Midbrain (tissue), 1 donor: ENCODE results near the gene BCLAF1.
A peak's percentile ranks its signal among the peaks of the same experiment; 100 is the strongest.

Experiments used
- DNase-seq: peaks from one replicate; lab custom pipeline; 2025; lab: John Stamatoyannopoulos, UW

The BCLAF1 gene, protein sequence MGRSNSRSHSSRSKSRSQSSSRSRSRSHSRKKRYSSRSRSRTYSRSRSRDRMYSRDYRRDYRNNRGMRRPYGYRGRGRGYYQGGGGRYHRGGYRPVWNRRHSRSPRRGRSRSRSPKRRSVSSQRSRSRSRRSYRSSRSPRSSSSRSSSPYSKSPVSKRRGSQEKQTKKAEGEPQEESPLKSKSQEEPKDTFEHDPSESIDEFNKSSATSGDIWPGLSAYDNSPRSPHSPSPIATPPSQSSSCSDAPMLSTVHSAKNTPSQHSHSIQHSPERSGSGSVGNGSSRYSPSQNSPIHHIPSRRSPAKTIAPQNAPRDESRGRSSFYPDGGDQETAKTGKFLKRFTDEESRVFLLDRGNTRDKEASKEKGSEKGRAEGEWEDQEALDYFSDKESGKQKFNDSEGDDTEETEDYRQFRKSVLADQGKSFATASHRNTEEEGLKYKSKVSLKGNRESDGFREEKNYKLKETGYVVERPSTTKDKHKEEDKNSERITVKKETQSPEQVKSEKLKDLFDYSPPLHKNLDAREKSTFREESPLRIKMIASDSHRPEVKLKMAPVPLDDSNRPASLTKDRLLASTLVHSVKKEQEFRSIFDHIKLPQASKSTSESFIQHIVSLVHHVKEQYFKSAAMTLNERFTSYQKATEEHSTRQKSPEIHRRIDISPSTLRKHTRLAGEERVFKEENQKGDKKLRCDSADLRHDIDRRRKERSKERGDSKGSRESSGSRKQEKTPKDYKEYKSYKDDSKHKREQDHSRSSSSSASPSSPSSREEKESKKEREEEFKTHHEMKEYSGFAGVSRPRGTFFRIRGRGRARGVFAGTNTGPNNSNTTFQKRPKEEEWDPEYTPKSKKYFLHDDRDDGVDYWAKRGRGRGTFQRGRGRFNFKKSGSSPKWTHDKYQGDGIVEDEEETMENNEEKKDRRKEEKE

DNA sequence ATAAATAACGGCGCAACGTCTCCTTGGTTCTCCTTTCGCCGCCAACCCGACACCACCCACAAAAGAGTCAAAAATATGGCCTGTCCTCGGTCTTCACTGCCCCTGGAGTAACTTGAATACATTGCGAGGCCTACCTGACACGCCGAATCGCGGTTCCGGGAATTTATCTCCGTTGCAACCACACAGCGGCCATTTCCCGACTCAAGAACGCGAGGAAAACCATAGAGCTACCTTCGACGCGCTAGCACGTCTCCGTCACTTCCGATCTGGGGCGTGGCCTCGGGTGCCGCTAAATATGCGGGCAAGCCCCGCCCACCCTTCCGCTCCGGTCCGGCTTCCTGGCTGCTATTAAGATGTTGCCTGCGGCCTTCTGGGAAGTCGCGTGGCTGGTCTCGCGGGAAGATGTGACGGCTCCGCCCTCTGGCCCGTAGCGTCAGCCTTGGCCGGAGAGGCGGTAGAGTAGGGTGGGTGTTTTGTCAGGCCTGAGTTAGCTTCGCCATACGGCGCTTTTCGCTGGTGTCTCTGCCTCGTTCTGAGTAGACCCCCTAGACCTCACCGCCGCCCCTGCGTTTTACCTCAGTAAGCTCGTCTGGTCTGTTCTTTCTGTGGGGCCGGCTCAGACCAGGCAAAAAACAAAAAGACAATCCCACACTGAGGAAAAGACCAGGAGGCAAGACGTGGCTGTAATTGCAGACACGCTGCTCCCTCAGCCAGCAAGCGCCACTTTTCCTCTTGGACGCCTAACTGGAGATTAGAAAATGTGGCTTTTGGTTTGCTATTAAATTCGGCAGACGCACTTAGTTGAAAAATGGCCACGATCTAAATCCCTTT, at the start of gene BCLAF1:
TSS of gene BCLAF1 (minus strand) at position 268 of the 831 bp plus-strand sequence. CDS start 9,980 bp downstream, outside the sequence.
- peak; percentile 100 for DNase-seq

DNA sequence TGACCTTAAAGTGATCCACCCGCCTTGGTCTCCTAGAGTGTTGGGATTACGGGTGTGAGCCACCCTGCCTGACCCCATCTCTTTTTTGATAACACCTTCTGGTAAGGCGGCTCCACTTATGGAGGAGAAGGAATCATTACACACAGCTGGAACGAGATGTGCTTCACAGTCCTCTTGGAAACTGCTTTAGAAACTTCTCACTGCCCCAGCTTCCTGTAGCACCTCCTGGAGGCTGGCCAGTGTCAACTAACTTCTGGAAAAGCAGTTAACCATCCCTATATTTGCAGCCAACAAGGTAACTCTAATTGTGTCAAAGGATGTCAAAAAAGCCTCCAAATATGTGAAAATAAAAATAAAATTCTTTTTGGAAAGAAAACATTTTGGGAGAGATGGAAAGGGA, 48.8 kb upstream of the BCLAF1 start:
- no peak for DNase-seq

DNA sequence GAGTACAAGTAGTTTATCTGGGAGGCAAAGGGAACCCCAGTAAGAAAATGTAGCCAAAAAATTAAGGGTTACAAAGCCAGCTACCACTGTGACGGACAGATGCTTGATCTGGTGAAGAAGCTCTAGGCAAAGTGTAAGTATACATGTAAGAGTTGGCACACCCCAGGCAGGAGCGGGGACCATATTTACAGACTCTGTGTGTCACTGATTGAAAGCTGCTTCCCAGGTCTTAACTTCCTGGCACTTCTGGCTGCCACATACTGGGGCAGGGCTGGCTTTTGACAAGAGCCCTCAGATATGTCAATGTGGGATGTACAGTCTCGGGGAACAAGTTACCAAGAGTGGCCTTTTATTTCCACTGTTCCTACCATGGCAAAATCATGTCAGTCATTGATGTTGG, 48.0 kb upstream of the BCLAF1 start:
- DNase-seq: no peak

DNA sequence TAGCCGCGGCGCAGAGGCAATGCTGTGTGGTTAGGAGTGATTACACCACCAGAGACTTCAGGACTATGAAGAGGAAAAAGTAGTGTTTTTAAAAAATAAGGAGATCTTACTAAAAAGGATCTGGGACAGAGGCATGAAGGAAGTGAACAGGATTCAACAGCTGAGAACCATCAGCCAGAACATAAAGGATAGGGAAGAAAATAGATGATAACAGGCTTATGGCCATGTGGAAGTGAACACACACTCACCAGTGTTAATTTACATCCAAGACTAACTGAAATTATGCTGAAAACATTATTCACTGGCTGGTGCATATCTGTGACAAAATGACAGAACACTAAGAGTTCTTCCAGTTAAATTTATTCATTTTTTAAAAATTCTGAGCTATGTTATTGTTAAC, 47.5 kb upstream of the BCLAF1 start:
- no peak for DNase-seq

DNA sequence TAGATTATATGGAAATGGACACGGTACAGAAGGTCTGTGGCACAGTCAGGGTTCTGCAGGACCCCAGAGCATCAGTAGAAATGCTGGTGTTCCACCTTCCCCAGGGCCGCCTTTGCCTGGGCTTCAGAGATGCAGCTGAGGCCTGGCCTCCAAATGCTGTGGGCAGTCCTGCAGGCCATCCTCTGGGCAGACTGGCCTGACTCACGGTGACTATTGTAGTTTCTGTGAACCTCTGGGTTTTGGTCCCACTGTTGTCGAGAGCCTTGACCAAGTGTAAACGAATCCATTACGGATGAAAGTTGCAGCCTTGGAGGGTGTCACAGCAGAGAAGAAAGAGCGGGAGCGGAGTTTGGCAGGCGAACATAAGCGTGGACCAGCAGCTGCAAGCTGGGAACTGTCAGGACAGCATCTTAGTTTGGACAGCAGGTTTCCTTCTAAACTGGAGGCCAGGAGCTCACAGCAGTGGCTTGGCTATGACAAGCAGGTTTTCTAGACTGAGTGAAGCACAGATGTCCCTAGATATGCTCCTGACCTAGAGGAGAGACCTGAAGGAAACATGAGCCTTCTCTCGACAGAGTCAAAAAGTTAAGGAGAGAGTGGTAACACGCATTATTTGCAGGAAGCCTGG, 46.2 kb upstream of the BCLAF1 start:
- DNase-seq: no peak

DNA sequence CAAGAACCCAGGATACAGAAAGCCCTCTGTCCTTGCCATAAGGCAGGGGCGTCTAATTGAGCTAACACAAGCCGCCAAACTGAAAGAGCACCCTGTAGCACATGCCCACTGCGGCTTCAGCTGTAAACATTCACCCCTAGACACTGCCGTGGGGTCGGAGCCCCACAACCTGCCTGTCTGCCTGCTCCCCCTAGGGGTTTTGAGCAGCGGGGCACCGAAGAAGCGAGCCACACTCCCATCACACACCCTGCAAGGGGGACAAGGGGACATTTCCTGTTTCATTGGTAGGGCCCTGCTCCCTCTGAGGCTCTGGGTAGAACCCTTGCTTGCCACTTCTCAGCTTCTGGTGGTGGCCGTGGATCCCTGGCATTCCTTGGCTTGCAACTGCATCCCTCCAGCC, 45.2 kb upstream of the BCLAF1 start:
- DNase-seq: no peak

DNA sequence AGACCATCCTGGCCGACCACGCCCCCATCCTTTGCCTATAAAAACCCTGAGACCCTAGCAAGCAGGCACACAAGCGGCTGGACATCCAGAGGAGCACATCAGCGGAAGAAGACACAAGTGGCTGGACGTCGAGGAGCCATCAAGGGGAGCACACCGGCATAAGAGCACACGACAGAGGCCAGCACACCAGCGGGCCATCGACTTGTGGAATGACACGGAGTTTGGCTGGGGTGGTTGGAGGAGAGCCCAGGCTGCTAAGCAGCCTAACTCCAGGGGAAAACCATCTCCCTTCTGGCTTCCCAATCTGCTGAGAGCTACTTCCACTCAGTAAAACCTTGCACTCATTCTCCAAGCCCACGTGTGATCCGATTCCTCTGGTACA, 44.8 kb upstream of the BCLAF1 start:
- no peak for DNase-seq

DNA sequence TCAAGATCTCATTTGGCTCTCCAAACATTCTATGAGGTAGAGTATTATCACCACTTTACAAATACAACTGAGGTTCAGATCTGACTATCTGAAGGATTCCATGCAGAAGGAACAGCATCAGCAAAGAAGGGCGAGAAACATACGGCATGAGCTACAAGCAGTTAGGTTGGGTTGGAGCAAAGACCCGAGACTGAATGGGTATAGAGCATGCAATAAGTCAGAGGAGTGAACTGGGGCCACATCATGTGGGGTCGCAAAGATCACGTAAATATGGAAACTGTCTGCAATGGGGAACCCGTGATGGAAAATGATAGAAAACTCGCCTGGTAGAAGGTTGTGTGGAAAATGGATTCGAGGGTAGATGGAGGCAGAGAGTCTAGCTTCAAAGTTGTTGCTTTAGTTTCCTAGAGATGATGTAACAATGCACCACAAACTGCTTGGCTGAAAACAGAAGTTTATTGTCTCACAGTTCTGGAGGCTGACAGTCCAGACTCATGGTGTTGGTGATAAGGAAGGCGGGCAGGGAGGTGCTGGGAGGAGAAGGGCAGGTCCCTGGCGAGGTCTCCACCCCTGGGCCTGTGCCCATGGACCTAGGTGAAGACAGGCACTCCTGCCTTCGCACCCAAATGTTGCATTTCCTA, 44.3 kb upstream of the BCLAF1 start:
- DNase-seq: no peak

DNA sequence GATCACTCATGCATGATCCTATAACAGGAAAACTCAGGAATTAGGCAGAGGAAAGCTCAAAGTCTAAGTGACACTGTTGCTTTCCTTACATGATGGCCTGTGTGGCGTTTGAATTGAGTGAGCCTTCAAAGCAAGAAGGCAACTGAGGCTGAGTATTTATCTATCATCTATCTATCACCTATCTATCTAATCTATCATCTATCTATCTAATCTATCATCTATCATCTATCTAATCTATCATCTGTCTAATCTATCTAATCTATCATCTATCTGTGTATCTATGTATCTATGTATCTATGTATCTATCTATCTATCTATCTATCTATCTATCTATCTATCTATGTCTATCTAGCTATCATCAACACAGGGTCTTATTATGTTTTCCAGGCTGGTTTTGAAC, 41.8 kb upstream of the BCLAF1 start:
- DNase-seq: no peak

DNA sequence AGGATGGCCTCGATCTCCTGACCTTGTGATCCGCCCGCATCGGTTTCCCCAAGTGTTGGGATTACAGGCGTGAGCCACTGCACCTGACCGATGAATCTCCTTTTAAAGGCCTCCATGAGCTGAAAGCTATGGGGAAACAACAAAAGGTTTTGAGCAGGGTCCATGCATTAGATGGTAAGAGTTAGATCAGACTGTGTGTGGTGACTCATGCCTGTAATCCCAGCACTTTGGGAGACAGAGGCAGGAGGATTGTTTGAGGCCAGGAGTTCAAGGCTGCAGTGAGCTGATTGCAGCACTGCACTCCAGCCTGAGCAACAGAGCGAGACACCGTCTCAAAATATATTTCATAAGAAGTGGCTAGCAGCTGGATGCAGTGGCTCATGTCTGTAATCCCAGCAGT, 41.0 kb upstream of the BCLAF1 start:
- DNase-seq: no peak

DNA sequence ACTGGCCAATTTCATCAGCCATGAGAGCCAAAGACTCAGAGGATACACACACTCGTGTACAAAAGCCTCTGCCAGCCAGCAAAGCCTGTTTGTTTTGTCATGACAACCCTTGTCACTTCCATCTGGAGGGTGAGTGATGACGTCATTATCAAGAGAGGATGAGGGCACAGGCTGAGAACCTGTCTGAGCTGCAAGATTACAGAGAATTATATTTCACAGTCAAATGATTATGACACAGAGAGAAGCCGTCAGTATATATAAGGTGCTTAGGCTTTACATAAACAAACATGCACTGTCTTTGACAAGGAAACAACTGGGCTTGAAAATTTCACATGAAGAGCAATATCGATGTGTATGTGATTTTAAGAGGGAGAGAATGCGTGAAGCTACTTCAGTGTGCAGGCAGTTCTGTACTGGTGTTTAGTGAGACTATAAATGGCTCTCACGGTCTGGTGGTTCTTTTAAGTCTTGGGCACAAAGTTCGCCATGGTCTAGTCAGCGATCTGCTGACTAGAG, 36.5 kb upstream of the BCLAF1 start:
- DNase-seq: no peak

DNA sequence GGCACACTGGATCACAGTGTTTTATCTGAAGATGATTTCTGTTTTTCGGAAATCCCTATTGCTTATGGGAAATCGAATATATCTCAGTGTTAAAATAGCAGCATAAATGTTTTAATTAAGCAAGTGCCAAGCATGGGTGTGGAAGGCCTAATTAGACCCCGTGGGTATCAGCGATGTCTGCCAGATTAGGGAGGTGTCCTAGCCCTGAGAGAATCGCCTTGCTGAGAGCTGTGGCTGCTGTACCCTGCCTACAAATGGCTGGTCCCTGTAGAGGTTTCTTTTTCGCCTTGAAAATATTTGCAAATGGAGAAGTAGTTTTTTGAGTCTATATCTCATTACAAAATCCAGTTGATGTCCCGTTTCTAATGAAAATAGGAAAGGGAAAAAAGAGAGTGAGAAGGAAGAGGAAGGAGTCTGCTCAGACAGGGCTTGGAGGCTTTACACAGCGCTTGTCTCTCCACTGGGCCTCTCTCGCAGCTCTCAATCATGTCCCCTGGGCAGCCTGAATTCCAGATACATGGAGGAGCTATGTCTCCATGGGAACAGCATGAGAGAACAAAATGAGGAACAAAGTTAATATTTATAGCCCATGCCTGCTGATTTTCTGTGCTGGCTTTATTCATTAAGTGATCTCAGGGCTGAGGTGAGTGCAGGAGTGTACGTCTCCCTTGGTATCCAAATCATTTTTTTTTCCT, 35.2 kb upstream of the BCLAF1 start:
- no peak for DNase-seq

DNA sequence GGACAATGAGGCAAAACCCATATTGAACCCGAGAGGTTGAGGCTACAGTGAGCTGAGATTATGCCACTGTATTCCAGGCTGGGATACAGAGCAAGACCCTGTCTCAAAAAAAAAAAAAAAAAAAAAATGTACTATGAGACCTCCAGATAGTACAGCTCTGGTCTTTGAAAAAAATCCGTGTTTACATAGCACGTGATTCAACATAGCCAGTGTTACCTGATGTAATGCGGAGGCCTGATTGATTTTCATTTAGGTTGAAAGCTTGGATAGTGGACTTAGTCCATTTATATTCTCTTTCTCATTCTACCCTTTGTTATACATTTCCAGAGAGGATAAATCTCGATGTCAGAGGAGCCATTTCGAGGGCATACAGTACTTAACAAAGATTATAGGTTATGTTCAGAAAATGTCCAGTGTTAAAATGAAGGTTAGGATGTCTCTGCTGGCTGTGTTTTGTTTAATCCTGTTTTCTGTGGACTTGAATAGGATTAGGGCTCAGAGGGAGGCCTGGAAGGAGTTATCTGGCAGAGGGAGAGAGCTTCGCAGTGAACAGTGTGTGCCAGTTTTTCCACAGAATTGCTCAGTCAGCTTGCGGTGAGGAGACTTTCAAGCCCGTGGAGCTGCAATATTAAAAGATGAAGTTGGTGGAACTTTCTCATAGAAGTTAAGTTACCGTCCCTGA, 33.9 kb upstream of the BCLAF1 start:
- DNase-seq: peak; percentile 70

DNA sequence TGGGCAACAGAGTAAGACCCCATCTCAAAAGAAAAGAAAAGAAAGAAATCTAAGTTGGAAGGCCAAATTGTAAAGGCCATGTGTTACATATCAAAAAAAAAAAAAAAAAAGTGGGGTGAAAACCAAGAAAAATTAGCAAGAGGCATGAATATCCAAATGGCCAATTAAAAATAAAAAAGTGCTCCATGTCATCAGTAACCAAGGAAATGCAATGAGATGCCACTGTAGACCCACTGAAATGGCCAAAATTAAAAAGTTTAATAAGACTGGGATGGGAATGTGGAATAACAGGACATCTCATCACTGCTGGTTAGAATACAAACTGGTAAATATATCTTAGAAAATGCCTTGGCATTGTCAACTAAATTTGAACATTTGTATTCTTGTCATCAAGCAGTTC, 30.1 kb upstream of the BCLAF1 start:
- no peak for DNase-seq

DNA sequence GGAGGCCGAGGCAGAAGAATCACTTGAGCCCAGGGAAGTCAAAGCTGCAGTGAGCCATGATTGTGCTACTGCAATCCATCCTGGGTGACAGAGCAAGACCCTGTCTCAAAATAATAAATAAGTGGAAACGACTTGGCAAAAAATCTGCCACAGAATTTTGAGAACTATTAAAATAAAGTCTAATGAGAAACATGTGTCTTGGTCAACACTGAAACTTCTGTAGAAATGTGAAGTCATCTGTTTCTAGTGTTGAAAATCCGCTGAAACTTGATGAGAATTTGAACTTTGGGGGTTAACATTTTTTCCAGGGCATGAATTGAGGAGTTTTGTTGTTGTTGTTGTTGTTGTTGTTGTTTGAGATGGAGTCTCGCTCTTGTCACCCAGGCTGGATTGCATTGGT, 29.0 kb upstream of the BCLAF1 start:
- no peak for DNase-seq

DNA sequence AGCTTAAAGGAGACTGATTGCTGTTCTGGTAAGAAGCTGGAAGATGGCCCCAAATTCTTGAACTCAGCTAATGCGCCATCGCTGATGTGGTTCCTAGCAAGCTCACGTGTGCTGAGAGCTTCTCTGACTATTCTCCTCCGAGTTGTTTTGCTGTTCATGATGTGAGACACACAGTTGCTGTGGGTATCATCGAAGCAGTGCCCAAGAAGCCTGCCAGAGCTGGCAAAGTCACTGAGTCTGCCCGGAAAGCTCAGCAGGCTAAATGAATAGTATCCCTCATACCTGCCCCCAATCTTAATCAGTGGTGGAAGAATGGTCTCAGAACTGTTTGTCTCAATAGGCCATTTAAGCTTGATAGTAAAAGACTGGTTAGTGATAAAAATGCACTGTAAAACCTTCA, 28.3 kb upstream of the BCLAF1 start:
- DNase-seq: no peak

DNA sequence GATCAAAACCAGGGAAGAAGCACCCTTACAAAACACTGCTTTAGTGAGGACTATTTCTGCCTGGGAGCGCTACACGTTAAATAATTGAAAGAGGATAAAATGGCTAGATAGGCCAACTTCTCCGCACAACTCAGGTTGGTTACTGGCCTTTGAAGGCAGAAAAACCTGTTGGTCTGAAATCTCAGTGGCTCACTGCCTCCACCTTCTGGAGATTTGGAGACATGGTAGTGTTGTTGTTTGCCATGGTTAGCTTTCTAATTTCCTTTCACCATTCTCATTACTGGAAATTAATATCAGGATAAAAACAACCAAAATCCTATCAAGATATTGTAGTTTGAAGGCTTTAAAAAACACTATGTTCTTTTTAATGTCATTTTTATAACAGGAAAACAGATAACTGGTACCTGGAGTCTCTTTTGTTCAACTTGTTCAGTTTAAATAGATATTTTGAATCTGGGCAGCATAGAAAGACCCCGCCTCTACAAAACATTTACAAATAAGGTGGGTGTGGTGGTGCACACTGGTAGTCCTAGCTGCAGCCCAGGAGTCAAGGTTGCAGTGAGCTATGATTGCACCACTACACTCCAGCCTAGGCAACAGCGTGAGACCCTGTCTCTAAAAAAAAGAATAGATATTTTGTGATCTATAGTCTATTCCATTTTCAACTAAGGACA, 27.5 kb upstream of the BCLAF1 start:
- peak; percentile 75 for DNase-seq

DNA sequence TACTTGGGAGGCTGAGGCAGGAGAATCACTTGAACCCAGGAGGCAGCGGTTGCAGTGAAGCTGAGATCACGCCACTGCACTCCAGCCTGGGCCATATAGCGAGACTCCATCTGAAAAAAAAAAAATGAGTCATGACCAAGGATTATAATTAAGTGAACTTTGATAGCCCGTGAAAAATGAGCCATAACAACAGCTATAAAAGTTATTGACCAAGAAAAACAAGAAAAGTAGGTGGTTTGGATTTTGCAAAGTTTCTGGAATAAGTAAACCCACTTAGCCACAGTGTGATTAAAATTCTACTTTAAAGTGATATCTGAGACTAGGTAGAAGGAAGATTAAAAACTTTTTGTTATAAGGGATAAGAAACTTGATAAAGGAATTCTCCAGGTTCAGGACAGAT, 25.9 kb upstream of the BCLAF1 start:
- DNase-seq: no peak

DNA sequence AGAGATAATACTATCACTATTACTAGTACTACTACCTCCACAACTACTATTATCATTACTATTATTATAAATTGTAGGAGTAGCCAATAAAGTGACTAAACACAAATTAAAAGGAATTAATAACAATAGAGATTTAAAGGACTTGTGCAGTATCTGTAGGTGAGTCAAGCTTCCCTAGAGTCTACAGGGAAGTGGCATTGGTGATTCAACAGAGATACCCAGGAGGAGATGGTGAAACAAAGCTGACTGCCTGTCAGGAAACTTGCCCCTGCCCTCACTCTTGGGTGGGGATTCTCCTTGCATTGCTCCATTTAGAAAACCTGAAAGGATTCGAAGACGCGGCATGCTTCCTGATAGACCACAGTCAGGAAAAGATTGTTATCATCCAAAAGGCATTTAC, 23.3 kb upstream of the BCLAF1 start:
- DNase-seq: no peak
